Upper lobe of right lung (tissue), 1 donor: ENCODE measurements around the gene CORIN. TPM values are rescaled to one million over a fixed set of nuclear protein-coding genes. Genes with fewer than 3 reads are reported as not detected.

Experiments
- ATAC-seq: fragments of 200-7000 bp; cut with Tn5 transposase; one replicate; pipeline ENCODE4 v1.9.1; 2020; ENCODE audit warnings: mild to moderate bottlenecking, moderate library complexity
- DNase-seq: peaks from one replicate; pipeline ENCODE4 v3.0.0-alpha.2; 2020
- H3K27ac ChIP-seq: fragments of 200-600 bp; one replicate; pipeline ENCODE4 v1.8.0; 2022
- H3K27me3 ChIP-seq: fragments of 200-600 bp; one replicate; pipeline ENCODE4 v1.8.0; 2022; ENCODE audit warnings: mild to moderate bottlenecking
- H3K36me3 ChIP-seq: fragments of 200-600 bp; one replicate; pipeline ENCODE4 v1.8.0; 2022
- H3K4me1 ChIP-seq: fragments of 200-600 bp; one replicate; pipeline ENCODE4 v1.8.0; 2022
- H3K4me3 ChIP-seq: fragments of 200-600 bp; one replicate; pipeline ENCODE4 v1.8.0; 2022; ENCODE audit warnings: mild to moderate bottlenecking
- H3K9me3 ChIP-seq: fragments of 200-600 bp; one replicate; pipeline ENCODE4 v1.8.0; 2022
- intact Hi-C: fragments of 100-400 bp; cut with DNase I; formaldehyde crosslinking; loops from one replicate; pipeline ENCODE4 v1.11.0; 2022
- total RNA-seq: library from RNA; stranded (reverse); fragmentation: NEBNext Ultra II Directional; extraction: Animal tissue kit (Norgen Biotek cat#: 25700); gene quantifications from one replicate; pipeline ENCODE4 v1.2.1, GENCODE V29; 2021
- TF ChIP-seq, protein P1 (sequence below): fragments of 200-600 bp; IDR thresholded peaks from one replicate; pipeline ENCODE4 v1.8.0; 2022; ENCODE audit warnings: antibody characterized with exemption
- donor health status: DM: no; HTN: yes; CAD: no; lungs with severe emphysema.

CORIN gene
- total RNA-seq, 1 donor from 2014 or later, result 3.7 TPM

DNA sequence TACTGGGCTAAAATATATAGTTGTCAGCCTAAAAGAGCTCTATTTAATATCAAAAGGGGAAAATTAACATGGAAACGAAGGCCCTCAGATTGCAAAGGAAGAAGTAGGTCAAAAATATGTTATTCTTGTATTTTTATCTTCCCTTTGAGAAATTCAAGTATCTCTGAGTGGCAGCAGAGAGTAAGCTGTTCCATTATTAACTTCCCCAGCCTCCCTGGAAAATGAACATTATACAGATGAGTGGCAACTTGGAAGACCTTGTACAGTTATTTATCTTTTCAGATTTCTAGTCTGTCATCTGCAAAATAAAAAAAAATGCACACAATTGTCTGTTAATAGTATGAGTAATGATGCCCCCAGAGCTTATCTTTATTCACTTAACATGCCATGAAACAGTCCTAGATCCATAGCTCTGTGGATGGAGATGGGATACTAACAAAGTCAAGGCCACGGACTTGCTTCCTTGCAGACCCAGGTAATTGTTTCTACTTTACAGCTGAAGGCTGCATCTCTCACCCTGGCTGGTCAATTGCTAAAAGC lies 93.0 kb downstream of the CORIN start:
- no peak for ATAC-seq
- TF ChIP-seq, protein P1, sequence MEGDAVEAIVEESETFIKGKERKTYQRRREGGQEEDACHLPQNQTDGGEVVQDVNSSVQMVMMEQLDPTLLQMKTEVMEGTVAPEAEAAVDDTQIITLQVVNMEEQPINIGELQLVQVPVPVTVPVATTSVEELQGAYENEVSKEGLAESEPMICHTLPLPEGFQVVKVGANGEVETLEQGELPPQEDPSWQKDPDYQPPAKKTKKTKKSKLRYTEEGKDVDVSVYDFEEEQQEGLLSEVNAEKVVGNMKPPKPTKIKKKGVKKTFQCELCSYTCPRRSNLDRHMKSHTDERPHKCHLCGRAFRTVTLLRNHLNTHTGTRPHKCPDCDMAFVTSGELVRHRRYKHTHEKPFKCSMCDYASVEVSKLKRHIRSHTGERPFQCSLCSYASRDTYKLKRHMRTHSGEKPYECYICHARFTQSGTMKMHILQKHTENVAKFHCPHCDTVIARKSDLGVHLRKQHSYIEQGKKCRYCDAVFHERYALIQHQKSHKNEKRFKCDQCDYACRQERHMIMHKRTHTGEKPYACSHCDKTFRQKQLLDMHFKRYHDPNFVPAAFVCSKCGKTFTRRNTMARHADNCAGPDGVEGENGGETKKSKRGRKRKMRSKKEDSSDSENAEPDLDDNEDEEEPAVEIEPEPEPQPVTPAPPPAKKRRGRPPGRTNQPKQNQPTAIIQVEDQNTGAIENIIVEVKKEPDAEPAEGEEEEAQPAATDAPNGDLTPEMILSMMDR, result no peak
- no peak overlapping the region for H3K27ac ChIP-seq
- H3K4me1 ChIP-seq, result no peaks in the 10 kb centered on the region
- H3K9me3 ChIP-seq, result no peaks in the 10 kb centered on the region
- H3K36me3 ChIP-seq, result no peaks in the 10 kb centered on the region
- no peak overlapping the region for H3K4me3 ChIP-seq
- DNase-seq, result no peak
- intact Hi-C loops, result no loop called here
- H3K27me3 ChIP-seq, result no peaks in the 10 kb centered on the region

DNA sequence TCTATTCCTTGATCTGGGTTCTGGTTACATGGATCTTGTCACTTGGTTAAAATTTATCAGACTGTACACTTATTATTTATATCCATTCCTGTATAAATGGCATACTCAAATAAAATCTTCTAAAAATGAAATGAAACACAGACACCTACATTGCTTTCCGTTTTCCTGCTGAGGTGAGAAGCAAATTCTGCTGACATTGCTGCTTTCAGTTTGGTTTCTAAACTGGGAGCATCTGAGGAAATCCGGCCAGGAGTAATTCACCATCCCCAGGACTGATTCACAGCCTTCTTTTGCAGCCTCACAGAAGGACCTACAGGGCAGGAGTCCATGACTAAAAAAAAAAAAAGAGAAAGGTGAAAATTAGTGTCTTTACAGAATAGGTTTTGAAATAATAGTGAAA lies 93.6 kb downstream of the CORIN start:
- H3K27me3 ChIP-seq, result no peaks in the 10 kb centered on the region
- DNase-seq (no peak), ATAC-seq (no peak)
- H3K9me3 ChIP-seq, result no peaks in the 10 kb centered on the region
- no peaks in the 10 kb centered on the region for H3K36me3 ChIP-seq
- no peaks in the 10 kb centered on the region for H3K4me1 ChIP-seq
- intact Hi-C loops, result no loop called here
- TF ChIP-seq, protein P1, result no peak
- H3K27ac ChIP-seq, result no peak overlapping the region
- H3K4me3 ChIP-seq, result no peak overlapping the region

DNA sequence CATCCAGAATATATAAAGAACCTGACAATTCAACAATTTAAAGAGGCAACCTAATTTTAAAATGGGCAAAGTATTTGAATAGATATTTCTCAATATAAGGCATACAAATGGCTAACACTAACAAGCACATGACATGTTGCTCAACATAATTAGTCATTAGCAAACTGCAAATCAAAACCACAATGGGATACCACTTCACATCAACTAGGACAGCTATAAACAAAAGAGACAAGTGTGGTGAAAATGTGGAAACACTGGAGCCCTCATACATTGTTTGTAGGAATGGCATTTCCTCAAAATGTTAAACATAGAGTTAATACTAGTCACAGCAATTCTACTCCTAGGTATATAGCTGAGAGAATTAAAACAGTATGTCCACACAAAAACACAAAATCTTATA lies 96.7 kb downstream of the CORIN start:
- TF ChIP-seq, protein P1, result no peak
- intact Hi-C loops, result no loop called here
- peak; percentile 29 for ATAC-seq
- no peaks in the 10 kb centered on the region for H3K27me3 ChIP-seq
- no peaks in the 10 kb centered on the region for H3K9me3 ChIP-seq
- no peaks in the 10 kb centered on the region for H3K4me1 ChIP-seq
- H3K36me3 ChIP-seq, result no peaks in the 10 kb centered on the region
- H3K4me3 ChIP-seq, result no peak overlapping the region
- H3K27ac ChIP-seq, result no peak overlapping the region
- no peak for DNase-seq

DNA sequence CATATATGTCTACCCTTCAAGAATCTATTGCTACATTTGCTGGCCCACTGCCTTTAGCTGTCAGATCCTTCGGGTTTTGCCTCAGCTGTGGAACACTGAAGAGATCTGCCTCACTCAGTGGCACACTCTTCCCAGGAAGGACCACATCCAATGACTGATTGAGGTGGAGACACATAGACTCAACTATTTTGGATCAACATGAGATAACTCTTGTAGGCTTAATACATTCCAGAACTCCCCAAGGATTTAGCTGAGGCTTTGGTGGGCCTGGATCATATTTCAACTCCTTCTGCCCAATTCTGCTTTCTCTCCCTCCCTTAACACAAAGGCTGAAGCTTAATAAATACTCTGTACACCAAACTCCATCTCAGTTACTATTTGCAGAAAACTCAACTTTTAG lies 100.5 kb downstream of the CORIN start:
- no peak overlapping the region for H3K27ac ChIP-seq
- no peak overlapping the region for H3K4me3 ChIP-seq
- intact Hi-C loops, result no loop called here
- TF ChIP-seq, protein P1, result no peak
- H3K27me3 ChIP-seq, result no peaks in the 10 kb centered on the region
- H3K4me1 ChIP-seq, result no peaks in the 10 kb centered on the region
- DNase-seq (no peak), ATAC-seq (no peak)
- no peaks in the 10 kb centered on the region for H3K9me3 ChIP-seq
- no peaks in the 10 kb centered on the region for H3K36me3 ChIP-seq

DNA sequence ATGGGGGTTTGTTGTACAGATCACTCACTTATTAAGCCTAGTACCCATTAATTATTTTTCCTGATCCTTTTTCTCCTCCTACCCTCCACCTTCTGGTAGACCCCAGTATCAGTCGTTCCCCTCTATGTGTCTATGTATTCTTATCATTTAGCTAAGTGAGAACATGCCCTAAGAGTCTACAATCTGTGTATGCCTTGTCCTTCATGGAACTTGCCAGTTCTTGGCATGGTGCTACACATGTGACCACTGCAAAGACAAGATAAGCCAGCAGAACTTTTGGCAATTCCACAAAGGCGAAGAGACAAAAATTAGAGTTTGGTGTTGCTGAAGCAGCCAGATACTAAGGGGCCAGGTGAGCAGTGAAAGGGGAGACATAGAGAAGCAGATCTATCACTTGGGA lies 101.3 kb downstream of the CORIN start:
- H3K36me3 ChIP-seq, result no peaks in the 10 kb centered on the region
- DNase-seq (no peak), ATAC-seq (no peak)
- no peak overlapping the region for H3K4me3 ChIP-seq
- TF ChIP-seq, protein P1, result no peak
- no peak overlapping the region for H3K27ac ChIP-seq
- no peaks in the 10 kb centered on the region for H3K4me1 ChIP-seq
- H3K27me3 ChIP-seq, result no peaks in the 10 kb centered on the region
- intact Hi-C loops, result no loop called here
- no peaks in the 10 kb centered on the region for H3K9me3 ChIP-seq

DNA sequence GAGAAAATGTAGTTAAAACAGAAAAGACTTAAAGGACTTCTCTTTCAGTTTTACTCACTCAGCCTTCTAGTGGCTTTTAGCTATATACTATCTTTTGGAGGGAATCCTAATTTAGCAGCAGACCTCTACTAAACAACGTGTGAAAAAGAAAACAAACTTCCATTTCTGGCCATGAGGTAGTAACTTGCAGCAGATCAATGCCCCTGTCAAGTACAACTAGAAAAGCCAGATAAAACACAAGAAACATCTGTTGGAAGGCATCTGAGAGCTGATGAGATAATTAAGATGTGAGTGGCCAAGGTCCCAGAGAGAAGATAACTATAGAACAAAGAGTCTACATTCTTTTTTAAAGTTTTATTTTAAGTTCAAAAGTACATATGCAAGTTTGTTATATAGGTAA lies 101.7 kb downstream of the CORIN start:
- TF ChIP-seq, protein P1, result no peak
- DNase-seq (no peak), ATAC-seq (no peak)
- H3K27ac ChIP-seq, result no peak overlapping the region
- intact Hi-C loops, result no loop called here
- H3K4me3 ChIP-seq, result no peak overlapping the region
- H3K9me3 ChIP-seq, result no peaks in the 10 kb centered on the region
- H3K27me3 ChIP-seq, result no peaks in the 10 kb centered on the region
- no peaks in the 10 kb centered on the region for H3K4me1 ChIP-seq
- H3K36me3 ChIP-seq, result no peaks in the 10 kb centered on the region
